ENCODE measurements around the gene FAM241B.

The FAM241B gene

GRCh38 chr10:69649786-69650550 is 19.9 kb downstream of the FAM241B start:
- no peak for DNase-seq (ENCODE audit: low read depth in 2 of 2)

DNA sequence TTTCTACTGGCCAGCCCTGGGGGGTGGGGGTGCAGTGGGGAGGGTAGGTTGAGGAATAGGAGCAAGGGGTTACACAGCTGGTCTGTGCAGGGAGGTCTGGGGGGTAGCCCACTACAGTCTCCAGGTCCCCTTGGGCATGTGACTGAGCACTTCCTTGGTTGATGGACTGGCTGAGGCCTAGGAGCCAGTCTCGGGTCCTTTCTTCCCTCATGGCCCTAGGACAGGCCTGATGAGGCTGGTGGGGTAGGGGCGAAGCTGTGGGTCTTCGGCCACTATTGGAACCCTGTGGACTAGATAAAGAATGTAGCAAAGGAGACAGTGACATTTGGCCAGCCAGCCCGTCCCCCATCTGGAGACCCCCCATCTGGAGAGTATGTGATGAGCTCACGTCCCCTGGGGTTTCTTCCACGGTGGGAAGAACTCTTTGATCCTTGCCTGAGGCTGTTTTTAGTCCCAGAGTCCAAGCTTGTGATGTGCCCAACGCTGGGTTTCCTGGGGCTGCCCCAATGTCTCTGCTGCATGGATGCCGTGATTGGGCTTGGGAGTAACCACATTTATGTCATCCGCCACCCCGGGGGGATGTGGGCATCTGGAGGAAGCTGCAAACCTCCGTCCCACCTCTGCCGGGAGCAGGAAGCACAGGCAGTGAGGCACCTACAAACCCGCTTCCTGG is 20.7 kb downstream of the FAM241B start:
- DNase-seq (ENCODE audit: low read depth in 2 of 2), result no peak

DNA sequence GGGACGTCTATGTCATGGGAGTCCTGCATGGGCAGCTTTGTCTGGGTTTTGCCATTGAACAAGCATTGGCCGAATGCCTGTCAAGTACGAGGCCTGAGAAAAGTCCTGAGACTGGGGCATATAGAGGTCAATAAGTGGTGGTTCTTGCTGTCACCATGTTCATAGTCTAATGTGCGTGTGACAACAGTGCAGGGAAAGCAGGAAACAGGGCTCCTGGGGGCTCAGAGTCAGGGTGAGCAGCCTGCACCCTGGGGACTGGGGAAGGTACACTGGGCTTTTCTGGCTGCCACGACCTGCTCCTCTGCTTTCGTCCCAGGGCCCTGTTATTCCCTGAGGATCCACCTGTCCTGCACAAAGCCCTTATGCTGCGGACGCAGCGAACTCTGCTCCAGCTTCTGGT is 21.3 kb downstream of the FAM241B start:
- DNase-seq (ENCODE audit: low read depth in 2 of 2), result no peak

DNA sequence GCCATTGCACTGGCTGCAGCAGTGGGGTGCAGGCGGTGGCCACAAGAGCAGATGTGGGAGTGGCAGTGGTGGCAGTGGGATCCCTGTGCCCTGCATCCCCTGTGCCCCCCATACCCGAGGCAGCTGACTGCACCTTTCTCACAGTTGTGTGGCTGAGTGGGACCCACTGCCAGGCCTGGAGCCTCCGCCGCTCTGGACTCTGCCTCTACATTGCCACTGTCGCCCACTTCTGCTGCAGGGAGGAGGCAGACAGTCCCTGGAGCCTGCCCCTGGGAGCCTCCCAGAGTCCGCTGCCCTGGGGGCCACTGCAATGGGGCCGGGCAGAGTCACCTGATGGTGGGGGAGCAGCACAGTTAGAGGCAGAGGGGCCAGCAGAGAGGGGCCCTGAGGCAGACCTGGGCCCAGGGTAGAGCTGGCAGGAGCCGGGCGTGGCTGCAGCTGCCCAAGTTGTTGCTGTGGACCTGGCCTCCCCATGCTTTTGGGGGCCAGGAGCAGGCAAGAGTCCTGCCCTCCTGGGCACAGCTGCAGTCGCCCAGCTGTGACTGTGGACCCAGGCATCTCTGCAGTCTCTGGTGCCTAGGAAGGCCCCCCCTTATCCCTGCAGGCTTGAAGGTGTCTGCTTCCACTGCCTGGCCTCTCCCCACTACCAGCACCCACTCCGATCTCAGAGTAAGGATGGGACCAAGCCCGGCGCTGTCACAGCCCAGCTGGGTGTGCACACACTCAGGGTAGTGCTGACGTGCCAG is 22.2 kb downstream of the FAM241B start:
- no peak for DNase-seq (ENCODE audit: low read depth in 2 of 2)

DNA sequence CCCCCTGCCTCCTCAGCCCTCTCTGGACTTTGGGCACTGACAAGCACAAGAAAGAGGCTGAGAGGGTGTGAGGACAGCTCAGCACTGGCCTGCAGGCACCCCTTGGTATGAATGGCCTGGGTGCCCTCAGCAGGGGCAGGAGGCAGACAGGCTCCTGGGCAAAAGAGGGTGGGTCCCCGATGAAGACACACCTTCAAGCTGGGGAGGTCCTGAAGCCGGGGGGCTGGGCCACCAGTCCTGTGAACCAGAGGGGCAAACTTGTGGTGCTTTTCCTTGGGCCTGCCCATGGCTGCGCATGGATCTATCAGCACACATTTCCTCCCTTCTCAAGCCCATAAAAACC is 22.8 kb downstream of the FAM241B start:
- DNase-seq (ENCODE audit: low read depth in 2 of 2), result no peak

DNA sequence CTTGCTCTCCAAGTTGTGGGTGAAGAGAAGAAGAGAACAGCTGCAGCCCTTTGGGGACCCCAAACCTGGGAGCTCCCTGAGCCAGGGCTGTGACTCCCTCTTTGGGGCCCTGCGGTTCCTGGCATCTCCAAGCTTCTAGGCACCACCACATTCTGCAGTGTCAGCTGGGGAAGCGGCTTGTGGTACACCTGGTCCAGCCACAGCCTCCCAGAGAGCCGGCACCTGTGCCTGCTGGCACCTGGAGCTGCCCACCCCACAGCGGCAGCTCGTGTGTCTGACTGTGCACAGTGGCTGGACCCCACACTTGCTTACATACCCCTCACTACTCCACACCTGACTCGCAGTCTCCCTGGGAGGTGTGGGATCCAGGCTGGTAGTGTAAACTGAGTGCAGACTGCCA is 23.5 kb downstream of the FAM241B start:
- DNase-seq (ENCODE audit: low read depth in 2 of 2), result no peak

DNA sequence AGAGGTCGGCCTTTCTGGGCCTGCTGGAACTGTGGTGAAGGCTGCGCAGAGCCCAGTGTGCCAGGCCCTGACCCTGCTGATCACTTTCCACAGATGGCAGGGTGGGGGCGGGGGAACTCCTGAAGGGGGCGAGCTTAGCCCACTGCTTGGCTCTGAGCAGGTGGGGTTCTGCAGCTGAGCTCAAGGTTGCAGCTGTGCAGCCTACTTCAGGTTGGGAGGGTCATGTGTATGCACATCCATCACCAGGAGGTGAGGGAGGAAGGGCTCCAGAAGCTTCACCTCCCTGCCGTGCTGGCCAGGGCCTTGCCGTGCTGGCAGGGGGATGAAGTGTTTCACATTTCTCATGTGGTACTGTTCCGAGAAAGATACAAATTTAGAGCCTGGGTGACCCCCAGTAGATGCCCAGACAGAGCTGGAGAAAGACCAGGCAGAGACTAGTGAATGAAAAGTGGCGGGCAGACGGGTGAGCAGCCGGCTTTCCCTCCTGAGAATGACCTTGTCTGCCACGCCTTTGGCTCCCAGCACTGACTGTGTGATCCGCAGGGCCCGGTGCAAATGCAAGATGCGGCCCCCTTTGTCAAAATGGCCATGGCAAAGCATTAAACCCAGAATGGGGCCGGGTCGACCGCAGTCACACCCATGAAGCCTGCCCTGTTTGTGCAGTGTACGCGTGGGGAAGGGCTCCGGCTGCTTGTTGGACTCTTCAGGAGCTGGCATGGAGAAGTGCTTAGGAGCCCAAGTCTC is 25.2 kb downstream of the FAM241B start:
- no peak for DNase-seq (ENCODE audit: low read depth in 2 of 2)

DNA sequence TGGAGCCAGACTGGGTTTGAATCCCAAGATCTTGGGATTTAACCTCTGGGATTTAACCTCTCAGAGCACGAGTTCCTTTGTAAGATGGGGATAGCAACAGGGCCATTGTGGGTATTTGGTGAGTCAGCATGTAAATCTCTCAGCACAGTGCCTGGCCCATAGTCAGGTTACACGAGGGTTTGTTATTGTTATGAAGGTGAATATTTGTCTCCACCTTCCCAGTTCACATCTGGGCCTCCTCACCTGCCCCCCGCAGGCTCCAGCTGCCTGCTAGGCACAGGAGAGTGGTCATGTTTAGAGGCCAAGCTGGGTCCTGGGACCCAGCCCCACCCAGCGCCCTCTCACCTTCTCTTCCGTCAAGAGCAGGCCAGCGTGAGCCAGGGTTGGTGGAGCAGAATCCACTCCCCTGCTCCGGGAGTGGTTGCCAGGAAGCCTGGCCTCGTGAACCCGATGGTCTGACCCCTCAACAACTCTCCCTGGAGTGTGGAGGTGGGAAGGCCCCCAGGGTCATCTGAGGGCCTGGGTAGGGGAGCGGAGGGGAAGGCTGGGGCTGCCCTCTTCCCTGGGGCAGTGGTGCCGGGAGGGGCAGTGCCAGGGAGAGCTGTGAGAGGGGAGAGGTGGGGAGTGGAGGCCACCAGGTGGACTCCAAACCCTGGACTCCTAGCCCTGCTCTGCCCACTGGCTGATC is 26.0 kb downstream of the FAM241B start:
- no peak for DNase-seq (ENCODE audit: low read depth in 2 of 2)

DNA sequence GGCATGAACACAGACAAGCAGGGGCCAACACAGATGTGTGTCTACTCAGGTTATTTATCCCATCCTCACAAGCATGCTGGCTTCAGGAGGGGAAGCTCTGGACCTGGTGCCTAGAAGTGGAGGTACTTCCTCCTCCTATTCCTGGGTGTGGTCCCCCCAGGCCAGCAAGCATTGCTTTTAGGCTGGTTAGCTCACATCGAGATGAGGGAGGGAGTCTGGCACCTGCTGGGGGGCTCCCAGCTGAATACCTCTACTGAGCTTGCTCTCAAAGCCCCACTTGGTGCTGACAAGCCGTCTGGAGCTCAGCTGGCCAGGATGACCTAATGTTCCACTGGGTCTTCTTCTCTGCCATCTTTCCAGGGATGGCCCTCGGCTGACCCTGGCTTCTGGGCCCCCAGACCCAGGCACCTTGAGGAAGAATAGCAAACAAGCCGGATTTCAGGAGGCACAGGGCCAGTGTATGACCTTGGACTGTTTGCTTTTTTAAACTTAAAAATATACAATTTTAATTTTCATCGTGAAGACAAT is 26.8 kb downstream of the FAM241B start:
- no peak for DNase-seq (ENCODE audit: low read depth in 2 of 2)

DNA sequence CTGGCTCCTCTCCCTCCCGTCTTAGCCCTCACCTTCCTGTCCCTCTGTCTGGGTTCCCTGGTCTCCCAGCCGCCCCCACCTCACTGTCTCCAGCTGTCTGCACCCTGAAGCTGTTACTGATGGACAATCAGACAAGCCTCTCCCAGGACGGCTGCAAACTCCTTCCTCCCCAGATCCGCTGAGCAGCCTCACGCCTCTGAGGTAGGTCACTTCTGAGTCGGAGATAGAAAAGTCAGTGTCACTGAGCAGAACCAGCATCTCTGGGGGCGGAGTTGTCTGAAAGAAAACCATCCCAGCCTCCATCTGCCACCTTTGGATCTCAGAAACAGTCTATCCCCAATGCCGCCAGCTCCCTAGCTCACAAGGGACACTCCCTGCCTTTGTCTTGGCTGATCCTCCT is 27.4 kb downstream of the FAM241B start:
- DNase-seq (ENCODE audit: low read depth in 2 of 2), result no peak

- no peak for DNase-seq (ENCODE audit: low read depth in 2 of 2)
Observed at GRCh38 chr10:69657866-69658265, 27.8 kb downstream of the FAM241B start.

DNA sequence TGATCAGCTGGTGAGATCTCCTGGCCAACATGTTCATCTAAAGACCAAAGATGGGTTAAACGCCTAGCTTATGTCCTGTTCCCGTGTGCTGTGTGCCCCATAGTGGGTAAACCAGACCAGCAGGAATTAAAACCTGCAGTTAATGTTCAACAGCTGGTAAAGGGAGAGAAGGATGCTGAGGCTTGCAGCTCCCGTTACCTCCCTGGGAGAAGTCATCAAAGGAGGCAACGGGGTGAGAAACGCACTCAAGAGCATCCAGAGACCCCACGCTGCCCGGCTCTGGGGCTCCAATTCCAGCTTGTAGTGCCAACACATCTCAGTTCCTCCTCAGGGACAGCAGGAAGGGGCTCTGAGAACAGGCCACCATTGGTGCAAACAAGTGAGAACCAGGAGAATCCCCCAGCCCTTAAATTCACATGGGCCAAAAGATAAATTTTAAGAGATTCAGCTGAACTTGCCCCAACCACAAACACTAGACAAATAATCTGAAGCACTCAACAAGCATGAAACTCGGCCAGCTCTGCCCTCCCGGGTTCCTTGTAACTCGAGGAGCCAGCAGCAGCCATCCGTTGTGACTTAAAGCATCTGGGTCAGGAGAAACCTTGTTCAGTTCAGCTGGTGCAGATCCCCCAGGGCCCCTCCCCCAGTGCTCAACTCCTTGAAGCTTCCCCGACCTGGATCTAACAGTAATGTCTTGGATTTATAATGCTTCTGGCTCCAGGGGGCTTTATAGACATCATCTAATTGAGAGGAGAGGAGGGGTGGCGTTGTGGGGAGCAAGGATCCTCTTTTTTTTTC is 29.4 kb downstream of the FAM241B start:
- DNase-seq (ENCODE audit: low read depth in 2 of 2), result no peak

DNA sequence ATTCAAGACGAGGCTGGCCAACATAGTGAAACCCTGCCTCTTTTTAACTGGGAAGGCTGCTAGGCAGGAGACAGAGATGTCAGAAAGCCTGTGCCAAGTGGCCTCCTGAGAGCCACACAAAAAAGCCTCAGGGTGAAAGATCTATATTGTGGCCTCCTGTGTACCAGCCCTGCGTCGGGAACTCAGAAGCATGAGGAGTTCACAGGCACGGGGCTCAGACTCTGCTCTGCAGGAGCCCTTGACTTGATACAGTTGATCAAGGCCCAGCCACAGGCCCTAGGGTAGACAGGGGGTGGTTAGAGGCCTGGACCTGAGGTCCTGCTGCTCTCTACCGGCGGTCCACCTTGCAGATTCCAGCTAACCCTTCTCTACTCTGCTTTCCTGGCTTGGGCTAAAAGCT is 30.2 kb downstream of the FAM241B start:
- no peak for DNase-seq (ENCODE audit: low read depth in 2 of 2)

- no peak for DNase-seq (ENCODE audit: low read depth in 2 of 2)
Observed at GRCh38 chr10:69661414-69662172, 31.5 kb downstream of the FAM241B start.

- DNase-seq (ENCODE audit: low read depth in 2 of 2), result no peak
Observed at GRCh38 chr10:69662173-69662877, 32.3 kb downstream of the FAM241B start.

- DNase-seq (ENCODE audit: low read depth in 2 of 2), result no peak
Observed at GRCh38 chr10:69662901-69663300, 32.9 kb downstream of the FAM241B start.

- no peak for DNase-seq (ENCODE audit: low read depth in 2 of 2)
Observed at GRCh38 chr10:69663369-69663947, 33.4 kb downstream of the FAM241B start.

DNA sequence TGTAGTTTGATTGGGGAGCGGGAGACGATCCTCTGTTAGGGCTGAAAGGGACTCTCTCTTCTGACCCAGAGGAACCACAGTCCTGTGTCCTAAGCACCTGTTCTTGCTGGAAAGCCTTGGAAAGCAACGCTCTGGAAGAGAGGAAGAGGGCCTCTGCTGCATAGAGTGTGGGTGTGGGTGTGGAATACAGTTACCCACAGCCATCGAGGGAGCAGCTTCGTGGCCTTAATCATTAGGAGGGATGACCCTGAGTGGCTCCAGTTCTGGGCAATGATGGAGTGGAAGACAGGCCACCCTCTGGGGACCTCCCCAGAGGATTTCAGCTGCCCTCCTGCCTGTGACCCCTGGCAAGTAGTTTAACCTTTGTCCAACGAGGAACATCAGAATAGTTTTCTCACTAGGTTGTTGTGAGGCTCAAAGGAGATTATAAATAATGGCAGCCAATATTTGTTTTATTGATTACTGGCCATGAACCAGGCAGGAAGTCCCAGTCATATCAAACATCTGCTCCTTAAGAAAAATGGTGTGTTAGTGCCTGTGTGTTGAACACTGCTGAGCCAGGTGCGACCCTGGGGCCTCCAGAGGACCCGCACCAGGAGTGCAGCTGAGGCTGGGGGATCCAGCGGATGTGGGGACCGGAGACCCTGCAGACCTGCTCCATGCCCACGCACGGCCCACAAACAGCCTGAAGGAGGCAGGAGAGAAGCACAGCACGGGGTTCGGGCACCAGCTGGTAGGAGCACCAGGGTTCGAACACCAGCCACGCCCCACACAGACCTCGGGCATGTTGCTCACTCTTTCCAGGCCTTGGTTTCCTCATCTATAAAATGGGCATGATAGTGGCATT is 35.6 kb downstream of the FAM241B start:
- DNase-seq (ENCODE audit: low read depth in 2 of 2), result no peak
